ENCODE data around the gene GGT6. TPM values are rescaled to one million over a fixed set of nuclear protein-coding genes. Genes with fewer than 3 reads are reported as not detected.

The GGT6 gene
- total and polyA plus RNA-seq, 5 donors from 2014 or later: not detected

DNA sequence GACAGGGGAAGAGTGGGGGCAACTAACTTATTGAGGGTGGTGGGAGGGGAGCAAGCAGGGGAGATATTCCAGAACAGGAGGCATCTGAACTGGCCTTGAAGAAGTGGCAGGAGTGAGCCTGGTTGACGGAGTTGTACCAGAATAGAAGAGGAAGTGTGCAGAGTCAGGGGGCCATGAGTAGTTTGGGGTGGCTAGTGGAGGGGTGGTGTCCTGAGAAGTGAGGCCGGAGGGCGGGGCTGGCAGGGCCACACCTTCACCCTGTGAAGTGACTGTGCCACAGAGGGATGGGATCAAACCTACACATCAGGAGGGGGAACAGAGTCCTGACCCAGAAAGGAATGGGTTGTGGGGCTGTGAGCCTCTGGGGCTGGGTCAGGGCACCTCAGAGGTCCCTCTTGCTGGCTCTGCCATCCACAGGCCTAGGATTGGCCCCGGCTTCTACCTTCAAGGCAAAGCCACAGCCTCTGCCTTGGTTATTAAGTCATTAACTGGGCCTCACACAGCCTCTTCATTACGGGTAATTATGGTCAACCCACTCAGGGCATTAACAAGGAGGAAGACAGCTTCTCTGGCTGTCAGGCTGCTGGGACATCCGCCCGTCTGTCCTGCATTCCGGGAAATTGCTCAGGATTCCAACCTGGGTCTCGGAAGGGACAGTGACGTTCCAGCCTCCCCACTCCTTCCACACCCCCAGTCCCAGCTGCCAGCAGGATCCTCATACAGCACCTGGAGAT lies 49.0 kb downstream of the GGT6 start:
- Histone ChIP-seq H3K4me3 (ENCODE audit: low read depth, low read length) (no peak overlapping the region), H3K4me1 (ENCODE audit: control insufficient read depth, insufficient read depth, low read length, poor library complexity, severe bottlenecking) (peaks cover 6% of the 10 kb centered on the region), H3K36me3 (ENCODE audit: control insufficient read depth, insufficient read depth, low read length) (no peaks in the 10 kb centered on the region), H3K27me3 (ENCODE audit: control insufficient read depth, insufficient read depth, low read length) (no peaks in the 10 kb centered on the region), H3K27ac (ENCODE audit: insufficient read depth, low read length, poor library complexity, severe bottlenecking) (no peak overlapping the region), H3K9me3 (ENCODE audit: control insufficient read depth in 2 of 2, low read length in 2 of 2) (no peaks in the 10 kb centered on the region)
- ATAC-seq (ENCODE audit: low read depth in 2 of 2) (no peak), DNase-seq (no peak)
- Mint-ChIP-seq H3K27me3 (no peaks in the 10 kb centered on the region), H3K4me3 (no peak overlapping the region), H3K4me1 (peaks cover 0 to 16% (median 9%) of the 10 kb centered on the region in 4 donors), H3K36me3 (no peaks in the 10 kb centered on the region), H3K27ac (peak overlapping the region in 1 of 3 donors; percentile 55), H3K9me3 (no peaks in the 10 kb centered on the region)

- ATAC-seq (ENCODE audit: low read depth in 2 of 2): no peak
- Mint-ChIP-seq H3K27ac (peak overlapping the region in 1 of 3 donors; percentile 55), H3K9me3 (no peaks in the 10 kb centered on the region), H3K36me3 (no peaks in the 10 kb centered on the region), H3K4me3 (no peak overlapping the region), H3K4me1 (peaks cover 0 to 16% (median 9%) of the 10 kb centered on the region in 4 donors), H3K27me3 (no peaks in the 10 kb centered on the region)
- no peaks in the 10 kb centered on the region for H3K27me3 ChIP-seq (ENCODE audit: control insufficient read depth, insufficient read depth, low read length)
- no peaks in the 10 kb centered on the region for H3K9me3 ChIP-seq (ENCODE audit: control insufficient read depth in 2 of 2, low read length in 2 of 2)
- no peak for DNase-seq
- H3K4me3 ChIP-seq (ENCODE audit: low read depth, low read length): no peak overlapping the region
- H3K27ac ChIP-seq (ENCODE audit: insufficient read depth, low read length, poor library complexity, severe bottlenecking): no peak overlapping the region
- H3K4me1 ChIP-seq (ENCODE audit: control insufficient read depth, insufficient read depth, low read length, poor library complexity, severe bottlenecking): peaks cover 6% of the 10 kb centered on the region
- H3K36me3 ChIP-seq (ENCODE audit: control insufficient read depth, insufficient read depth, low read length): no peaks in the 10 kb centered on the region
Measured at GRCh38 chr17:4510618-4510941, 49.8 kb downstream of the GGT6 start.

- Histone ChIP-seq H3K36me3 (ENCODE audit: control insufficient read depth, insufficient read depth, low read length) (no peaks in the 10 kb centered on the region), H3K4me1 (ENCODE audit: control insufficient read depth, insufficient read depth, low read length, poor library complexity, severe bottlenecking) (peaks cover 6% of the 10 kb centered on the region), H3K27me3 (ENCODE audit: control insufficient read depth, insufficient read depth, low read length) (no peaks in the 10 kb centered on the region), H3K27ac (ENCODE audit: insufficient read depth, low read length, poor library complexity, severe bottlenecking) (no peak overlapping the region), H3K4me3 (ENCODE audit: low read depth, low read length) (no peak overlapping the region), H3K9me3 (ENCODE audit: control insufficient read depth in 2 of 2, low read length in 2 of 2) (no peaks in the 10 kb centered on the region)
- ATAC-seq (ENCODE audit: low read depth in 2 of 2) (no peak), DNase-seq (no peak)
- Mint-ChIP-seq H3K4me3 (no peak overlapping the region), H3K27ac (no peak overlapping the region), H3K27me3 (no peaks in the 10 kb centered on the region), H3K4me1 (peaks cover 0 to 16% (median 9%) of the 10 kb centered on the region in 4 donors), H3K9me3 (no peaks in the 10 kb centered on the region), H3K36me3 (no peaks in the 10 kb centered on the region)
Measured at GRCh38 chr17:4509923-4510617, 50.3 kb downstream of the GGT6 start.

GRCh38 chr17:4509401-4509800 lies 51.0 kb downstream of the GGT6 start:
- no peak overlapping the region for H3K27ac ChIP-seq (ENCODE audit: insufficient read depth, low read length, poor library complexity, severe bottlenecking)
- peaks cover 0 to 21% (median 9%) of the 10 kb centered on the region in 4 donors for H3K4me1 Mint-ChIP-seq
- peak overlapping the region in 1 of 3 donors; percentile 36 for H3K27ac Mint-ChIP-seq
- peak; percentile 45 to 48 for ATAC-seq (ENCODE audit: low read depth in 2 of 2)
- H3K9me3 ChIP-seq (ENCODE audit: control insufficient read depth in 2 of 2, low read length in 2 of 2): no peaks in the 10 kb centered on the region
- H3K4me3 Mint-ChIP-seq: no peak overlapping the region
- no peaks in the 10 kb centered on the region for H3K27me3 ChIP-seq (ENCODE audit: control insufficient read depth, insufficient read depth, low read length)
- no peaks in the 10 kb centered on the region for H3K36me3 ChIP-seq (ENCODE audit: control insufficient read depth, insufficient read depth, low read length)
- H3K4me3 ChIP-seq (ENCODE audit: low read depth, low read length): no peak overlapping the region
- H3K4me1 ChIP-seq (ENCODE audit: control insufficient read depth, insufficient read depth, low read length, poor library complexity, severe bottlenecking): peaks cover 7% of the 10 kb centered on the region
- no peaks in the 10 kb centered on the region for H3K36me3 Mint-ChIP-seq
- H3K9me3 Mint-ChIP-seq: no peaks in the 10 kb centered on the region
- peaks cover 5% of the 10 kb centered on the region for H3K27me3 Mint-ChIP-seq
- peak in 1 of 3 donors; percentile 45 for DNase-seq

DNA sequence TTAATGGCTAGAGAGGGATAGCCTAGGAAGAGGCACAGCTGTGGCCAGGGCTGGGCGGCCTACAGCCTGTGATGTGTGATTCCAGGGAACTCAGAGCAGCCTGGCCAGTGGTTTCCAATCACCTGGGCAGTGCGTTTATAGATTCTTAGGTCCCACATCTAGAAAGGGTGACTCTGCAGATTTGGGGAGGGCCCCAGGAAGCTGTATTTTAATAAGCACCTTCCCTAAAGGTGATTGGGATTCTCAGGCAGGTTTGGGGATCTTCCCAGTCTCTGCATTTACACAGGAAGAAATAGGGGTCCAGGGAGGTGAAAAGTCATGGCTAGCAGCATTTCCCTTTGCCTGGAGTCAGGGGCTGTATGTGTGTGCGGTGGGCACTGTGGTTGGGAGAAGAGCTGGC lies 52.2 kb downstream of the GGT6 start:
- no peaks in the 10 kb centered on the region for H3K36me3 Mint-ChIP-seq
- no peak for DNase-seq
- H3K36me3 ChIP-seq (ENCODE audit: control insufficient read depth, insufficient read depth, low read length): no peaks in the 10 kb centered on the region
- H3K27me3 Mint-ChIP-seq: peaks cover 17% of the 10 kb centered on the region
- H3K4me3 Mint-ChIP-seq: no peak overlapping the region
- H3K4me3 ChIP-seq (ENCODE audit: low read depth, low read length): no peak overlapping the region
- no peak overlapping the region for H3K27ac ChIP-seq (ENCODE audit: insufficient read depth, low read length, poor library complexity, severe bottlenecking)
- peaks cover 0 to 23% (median 11%) of the 10 kb centered on the region in 4 donors for H3K4me1 Mint-ChIP-seq
- no peaks in the 10 kb centered on the region for H3K27me3 ChIP-seq (ENCODE audit: control insufficient read depth, insufficient read depth, low read length)
- no peak for ATAC-seq (ENCODE audit: low read depth in 2 of 2)
- no peaks in the 10 kb centered on the region for H3K9me3 Mint-ChIP-seq
- H3K4me1 ChIP-seq (ENCODE audit: control insufficient read depth, insufficient read depth, low read length, poor library complexity, severe bottlenecking): peaks cover 13% of the 10 kb centered on the region
- no peak overlapping the region for H3K27ac Mint-ChIP-seq
- H3K9me3 ChIP-seq (ENCODE audit: control insufficient read depth in 2 of 2, low read length in 2 of 2): no peaks in the 10 kb centered on the region

- Mint-ChIP-seq H3K27me3 (peaks cover 24% of the 10 kb centered on the region), H3K4me3 (no peak overlapping the region), H3K27ac (no peak overlapping the region), H3K9me3 (no peaks in the 10 kb centered on the region), H3K36me3 (no peaks in the 10 kb centered on the region), H3K4me1 (peaks cover 0 to 23% (median 12%) of the 10 kb centered on the region in 4 donors)
- H3K36me3 ChIP-seq (ENCODE audit: control insufficient read depth, insufficient read depth, low read length): no peaks in the 10 kb centered on the region
- H3K27me3 ChIP-seq (ENCODE audit: control insufficient read depth, insufficient read depth, low read length): no peaks in the 10 kb centered on the region
- no peak overlapping the region for H3K27ac ChIP-seq (ENCODE audit: insufficient read depth, low read length, poor library complexity, severe bottlenecking)
- H3K9me3 ChIP-seq (ENCODE audit: control insufficient read depth in 2 of 2, low read length in 2 of 2): no peaks in the 10 kb centered on the region
- peaks cover 13% of the 10 kb centered on the region for H3K4me1 ChIP-seq (ENCODE audit: control insufficient read depth, insufficient read depth, low read length, poor library complexity, severe bottlenecking)
- no peak for ATAC-seq (ENCODE audit: low read depth in 2 of 2)
- no peak overlapping the region for H3K4me3 ChIP-seq (ENCODE audit: low read depth, low read length)
- DNase-seq: no peak
Measured at GRCh38 chr17:4507361-4508111, 52.8 kb downstream of the GGT6 start.
